ENCODE data around the gene PIGK.

PIGK gene

DNA sequence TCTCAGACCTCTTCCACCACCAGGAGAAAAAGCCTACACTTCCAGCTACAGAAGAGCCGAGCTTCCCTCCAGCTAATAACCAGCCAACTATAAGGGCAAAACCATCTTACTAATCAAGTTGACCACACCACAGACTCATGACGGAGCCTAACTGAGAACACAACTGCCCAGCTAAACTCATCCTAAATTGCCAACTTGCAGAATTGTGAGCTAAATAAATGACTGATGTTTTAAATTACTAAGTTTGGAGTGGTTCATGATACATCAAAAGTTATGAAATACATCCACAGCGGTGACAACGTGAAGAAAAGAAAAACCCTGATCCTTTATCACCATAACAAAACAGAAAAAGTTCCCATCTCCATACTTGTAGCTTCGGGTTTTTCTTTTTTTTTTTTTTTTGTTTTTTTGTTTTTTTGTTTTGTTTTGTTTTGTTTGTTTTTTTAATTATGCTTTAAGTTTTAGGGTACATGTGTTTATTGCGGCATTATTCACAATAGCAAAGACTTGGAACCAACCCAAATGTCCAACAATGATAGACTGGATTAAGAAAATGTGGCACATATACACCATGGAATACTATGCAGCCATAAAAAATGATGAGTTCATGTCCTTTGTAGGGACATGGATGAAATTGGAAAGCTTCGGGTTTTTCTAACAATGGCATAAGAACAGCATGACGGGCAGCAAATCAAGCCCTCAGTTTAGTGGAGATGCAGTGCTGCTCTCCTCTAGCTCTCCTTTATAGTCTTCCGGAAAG, 122.6 kb downstream of the PIGK start:
- no peak for DNase-seq (ENCODE audit: low spot score)

DNA sequence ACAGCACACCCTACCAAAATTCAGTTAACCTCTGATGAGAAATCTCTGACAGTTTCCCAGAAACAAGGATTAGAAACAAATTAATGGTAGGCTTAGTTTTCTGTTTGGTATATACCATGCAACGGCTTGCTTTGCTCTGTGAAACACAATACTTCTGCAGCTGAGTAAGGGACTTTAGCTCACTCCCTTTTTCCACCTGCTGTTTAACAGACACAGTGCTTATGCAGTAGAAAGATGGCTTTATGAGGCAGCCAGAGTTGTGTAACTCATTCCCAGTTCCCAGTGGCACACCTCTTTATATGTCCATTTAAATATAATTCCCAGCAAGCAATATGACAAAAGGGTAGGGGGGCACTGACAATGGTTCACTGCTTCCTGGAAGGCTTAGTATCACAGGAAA, 124.0 kb downstream of the PIGK start:
- DNase-seq (ENCODE audit: low spot score), result no peak

DNA sequence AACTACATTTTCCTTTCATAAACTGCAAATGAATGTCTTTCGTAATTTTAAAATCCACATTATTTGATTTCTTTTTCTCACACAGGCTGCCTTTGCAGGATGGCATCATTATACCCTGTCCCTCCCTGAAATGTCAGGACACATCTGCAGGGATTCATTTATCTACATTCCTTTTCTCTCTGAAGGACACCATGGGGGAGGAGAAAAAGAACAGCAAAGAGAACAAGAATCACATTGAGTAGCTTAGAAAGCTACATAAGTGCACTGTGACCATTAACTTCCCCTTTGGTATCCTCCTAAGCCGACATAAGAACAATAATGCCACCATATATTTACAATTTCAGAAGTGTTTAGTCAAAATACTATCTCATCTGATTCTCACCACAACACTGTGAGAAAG, 129.5 kb downstream of the PIGK start:
- no peak for DNase-seq (ENCODE audit: low spot score)

DNA sequence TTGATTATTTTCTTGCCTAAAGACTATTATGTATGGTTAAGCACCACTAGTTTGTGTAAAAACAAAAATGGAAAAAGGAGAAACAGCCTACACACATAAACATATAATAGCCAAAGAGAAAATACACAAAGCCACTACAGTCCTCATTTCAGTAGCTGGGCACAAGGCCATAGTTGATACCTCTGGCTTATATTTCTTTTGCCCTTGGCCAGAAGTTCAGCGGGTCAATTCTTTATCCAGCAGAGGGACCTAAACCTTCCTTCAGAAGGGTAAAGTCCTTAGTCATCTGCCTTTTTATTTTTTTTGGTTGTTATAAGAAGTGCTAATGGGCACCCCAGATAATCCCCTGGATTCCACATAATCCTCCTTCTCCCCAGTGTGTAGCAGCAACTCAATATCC, 134.1 kb downstream of the PIGK start:
- no peak for DNase-seq (ENCODE audit: low spot score)

DNA sequence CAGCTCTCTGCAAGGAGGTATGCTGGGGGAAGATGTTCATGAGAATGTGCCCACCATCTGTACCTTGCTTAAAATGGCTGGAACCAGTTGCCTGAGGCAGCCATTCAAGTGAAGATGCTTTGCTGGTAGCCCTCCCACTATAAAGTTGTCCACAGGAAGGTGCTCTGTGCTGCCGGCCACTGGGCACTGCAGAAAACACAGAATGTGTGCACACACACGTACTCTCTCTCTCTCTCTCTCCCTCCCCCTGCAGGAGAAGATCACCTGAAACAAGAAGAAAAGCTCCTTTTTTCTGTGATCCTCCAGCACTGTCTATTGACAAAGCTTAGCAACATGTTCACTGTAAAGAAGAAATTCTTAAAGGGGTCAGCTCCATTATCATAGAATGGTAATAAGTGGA, 134.8 kb downstream of the PIGK start:
- no peak for DNase-seq (ENCODE audit: low spot score)

DNA sequence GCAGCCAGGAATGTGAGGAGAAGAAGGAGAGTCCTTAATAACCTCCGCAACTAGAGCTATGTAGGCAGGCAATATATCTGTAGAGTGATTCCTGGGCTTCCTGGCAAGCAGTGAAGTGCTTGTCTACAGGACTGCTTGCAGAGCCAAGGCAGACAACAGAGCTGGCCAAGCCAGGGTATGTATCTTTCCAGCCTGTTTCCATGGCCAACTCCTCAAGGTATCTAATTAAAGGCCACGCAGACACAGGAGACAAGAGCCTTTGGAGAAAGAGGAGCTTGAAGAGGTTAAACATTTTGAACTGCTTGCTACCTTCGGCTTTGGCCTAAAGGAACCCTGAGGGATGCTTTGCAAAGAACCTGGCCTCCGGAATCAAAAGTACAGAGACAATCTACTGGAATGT, 137.4 kb downstream of the PIGK start:
- no peak for DNase-seq (ENCODE audit: low spot score)

DNA sequence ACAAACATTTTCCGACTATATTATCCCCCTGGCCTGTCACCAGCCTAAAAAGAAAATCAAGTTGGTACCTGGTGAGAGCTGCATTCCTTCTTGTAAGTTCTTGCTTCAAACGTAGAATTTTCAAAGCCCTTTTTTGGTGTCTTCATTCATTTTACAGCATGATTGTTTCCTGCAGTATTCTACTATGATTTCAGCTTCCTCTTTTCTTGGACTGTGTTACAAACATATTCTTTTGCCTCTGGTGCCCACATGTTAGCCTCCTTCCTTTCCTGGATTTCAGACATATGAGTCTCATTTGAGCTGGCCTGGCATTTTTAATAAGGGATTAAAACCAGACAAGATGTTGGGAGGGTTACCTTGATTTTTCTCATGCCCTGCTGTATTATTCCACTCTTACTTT, 142.5 kb downstream of the PIGK start:
- no peak for DNase-seq (ENCODE audit: low spot score)

DNA sequence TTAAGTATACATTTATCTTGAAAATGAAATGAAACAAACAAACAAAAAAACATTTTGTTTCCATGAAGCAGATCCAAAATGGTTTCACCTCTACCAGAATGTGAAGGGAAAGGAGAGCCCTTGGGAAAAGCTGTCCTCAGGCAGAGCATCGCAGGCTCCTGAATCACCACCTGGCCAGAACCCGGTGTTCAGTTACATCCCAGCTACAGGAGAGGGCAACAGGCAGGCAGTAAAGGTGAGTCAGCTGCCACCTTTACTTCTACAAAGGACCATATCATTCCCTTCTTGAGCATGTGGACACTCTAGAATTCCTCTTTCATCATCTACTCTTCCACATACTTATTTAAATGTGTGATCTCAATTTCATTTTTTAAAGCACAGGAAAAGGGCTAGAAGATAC, 151.2 kb downstream of the PIGK start:
- no peak for DNase-seq (ENCODE audit: low spot score)

DNA sequence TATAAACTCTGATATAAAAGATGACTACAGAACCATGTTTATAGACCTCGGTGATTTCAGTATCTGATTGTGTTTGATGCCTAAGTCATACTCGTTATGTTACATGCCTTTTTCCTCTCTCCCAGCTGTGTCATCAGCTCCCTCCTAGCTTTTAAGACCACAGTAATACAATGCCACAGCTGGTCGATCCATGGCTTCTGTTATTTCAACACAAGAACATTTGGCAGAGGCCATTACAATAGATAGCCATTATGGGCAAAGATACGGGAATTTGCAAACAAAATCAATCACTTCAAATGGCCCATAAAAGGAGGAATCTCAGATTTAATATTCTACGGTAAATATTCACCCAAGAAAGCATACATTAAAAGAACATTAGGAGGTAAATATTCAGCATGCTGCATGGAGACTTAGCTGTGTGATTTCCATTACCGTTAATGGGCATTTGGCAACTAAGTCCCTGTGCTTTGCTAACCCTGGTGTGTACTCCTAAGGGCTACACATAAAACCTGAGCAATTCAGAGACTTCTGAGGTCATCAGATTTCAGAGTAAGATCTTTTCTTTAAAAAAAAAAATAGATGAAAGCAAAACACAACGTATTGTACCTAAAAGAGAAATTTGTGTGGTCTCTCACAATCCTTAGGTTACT, 153.4 kb downstream of the PIGK start:
- no peak for DNase-seq (ENCODE audit: low spot score)

DNA sequence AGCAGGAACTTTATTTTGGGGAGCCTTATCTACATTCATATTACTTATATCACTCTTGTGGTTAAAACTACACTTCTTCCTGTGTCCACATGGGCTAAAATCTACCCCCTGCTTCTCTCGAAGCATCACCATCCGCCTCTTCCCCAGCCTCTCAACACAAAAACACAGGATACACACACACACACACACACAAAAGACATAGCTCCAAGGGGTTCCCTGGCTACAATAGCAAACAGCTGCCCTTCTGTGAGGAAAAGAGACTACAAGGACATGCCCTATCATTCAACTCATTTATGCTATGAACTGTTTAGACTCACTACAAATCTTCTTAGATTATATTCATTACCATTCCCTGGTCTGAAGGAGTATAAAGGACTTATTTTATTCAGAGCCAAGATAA, 155.0 kb downstream of the PIGK start:
- DNase-seq (ENCODE audit: low spot score), result no peak

DNA sequence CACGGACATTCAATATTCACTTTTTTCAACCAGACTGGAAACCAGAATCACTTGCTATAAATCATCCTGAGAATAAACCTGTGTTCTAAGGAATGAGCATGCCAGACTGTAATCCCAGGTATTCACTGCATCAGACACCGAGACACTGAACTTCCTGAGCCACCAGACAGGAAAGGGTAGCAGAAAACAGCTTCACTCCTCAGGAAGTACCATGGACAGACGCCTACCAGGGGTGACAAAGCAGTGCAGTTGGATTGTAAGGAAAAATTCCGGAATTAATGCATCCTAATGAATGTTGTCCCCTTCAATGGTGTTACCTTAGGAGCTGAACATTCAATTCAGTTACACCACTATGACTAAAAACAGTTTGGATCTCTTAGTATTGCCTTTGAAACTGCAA, 156.1 kb downstream of the PIGK start:
- no peak for DNase-seq (ENCODE audit: low spot score)

DNA sequence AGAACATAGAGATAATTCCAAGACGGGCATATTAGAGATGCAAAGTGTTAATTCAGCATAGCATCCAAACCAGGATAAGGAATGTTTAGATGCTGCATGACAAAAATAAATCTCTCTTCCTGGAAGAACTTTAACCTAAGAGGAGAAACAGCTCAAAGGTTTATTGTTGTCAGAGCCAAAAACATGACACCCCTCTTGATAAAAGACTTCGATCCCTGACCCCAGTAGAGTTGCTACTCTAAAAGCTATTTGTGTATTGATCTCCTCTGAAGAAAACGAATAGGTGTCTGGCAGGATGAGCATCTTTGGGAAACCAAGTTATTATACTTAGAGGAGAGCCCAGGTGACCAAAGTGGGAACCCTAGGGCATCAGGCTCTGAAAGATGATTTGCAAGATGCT, 158.1 kb downstream of the PIGK start:
- no peak for DNase-seq (ENCODE audit: low spot score)

DNA sequence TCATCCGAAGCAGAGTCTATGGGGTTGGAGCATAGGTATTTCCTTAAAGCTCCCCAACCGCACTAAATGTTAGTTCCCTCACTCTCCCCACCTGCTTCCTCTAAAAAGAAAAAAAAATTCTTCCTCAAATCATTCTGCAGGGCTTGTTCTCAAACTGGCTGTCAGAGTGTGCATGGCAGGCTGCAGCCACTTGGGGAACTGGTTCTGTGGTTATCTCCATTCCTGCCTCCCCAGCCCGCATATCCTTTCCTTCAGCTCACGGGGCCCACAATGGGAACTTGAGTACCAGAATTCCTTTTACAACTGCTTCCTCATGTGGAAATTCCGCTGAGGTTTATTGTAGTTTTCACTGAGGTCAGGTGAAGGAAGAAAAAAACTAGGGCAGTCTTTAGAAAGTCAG, 159.2 kb downstream of the PIGK start:
- no peak for DNase-seq (ENCODE audit: low spot score)

DNA sequence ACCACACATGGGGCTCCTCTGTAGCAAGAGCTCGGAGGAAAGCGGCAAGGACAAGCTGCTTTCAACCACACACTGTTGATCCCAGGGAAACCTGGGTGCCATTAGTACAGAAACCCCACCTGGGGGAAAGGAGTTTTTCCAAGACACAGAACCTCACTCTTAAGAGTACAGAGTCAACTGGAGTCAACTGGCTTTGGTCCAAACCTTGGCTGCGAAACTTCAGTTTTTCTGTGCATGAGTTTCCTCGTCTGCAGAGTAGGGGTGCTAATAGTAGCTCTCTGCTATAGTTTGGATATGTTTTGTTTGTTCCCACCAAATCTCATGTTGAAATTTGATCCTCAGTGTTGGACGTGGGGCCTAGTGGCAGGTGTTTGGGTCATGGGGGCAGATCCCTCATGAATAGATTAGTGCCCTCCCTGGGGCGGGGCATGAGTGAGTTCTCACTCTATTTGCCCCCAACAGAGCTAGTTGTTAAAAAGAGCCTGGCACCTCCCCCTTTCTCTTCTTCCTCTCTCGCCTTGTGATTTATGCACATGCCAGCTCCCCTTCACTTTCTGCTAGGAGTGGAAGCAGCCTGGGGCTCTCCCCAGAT, 161.1 kb downstream of the PIGK start:
- DNase-seq (ENCODE audit: low spot score), result no peak

DNA sequence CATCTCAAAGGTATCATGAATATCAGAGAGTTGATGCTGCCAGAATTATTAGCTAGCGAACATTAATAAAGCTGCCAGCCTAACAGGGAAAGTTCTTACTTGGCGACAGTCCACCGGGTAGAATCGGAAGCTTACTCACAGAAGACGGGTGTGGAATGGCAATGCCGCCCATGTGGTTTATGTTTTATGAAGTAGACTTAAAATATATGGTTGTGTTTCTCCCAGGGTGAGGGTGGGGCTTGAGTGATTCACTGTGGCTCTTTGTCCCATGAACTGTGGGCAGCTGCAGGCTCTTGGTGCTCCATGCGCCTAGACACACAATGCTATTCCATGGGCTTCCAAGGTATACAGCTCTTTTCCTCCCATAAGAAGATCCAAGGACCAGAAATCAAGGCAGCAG, 162.7 kb downstream of the PIGK start:
- DNase-seq (ENCODE audit: low spot score), result no peak

DNA sequence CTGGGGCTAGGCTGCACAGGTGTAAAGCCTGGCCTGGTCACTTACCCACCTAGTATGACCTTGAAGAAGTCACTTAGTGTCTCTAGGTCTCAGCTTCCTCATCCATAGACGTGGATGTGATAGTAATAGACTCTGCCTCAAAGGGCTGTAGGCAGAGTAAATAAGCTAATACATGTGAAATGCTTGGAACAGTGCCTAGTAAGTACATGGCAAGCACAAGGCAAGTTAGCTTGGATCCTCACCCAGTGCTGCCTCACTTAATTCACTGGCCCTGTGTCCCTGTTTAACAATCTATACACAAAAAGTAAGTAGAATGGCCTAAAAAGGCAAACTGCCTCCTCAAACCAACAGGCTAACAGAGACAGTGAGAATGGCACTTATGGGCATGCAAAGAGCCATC, 167.8 kb downstream of the PIGK start:
- no peak for DNase-seq (ENCODE audit: low spot score)

DNA sequence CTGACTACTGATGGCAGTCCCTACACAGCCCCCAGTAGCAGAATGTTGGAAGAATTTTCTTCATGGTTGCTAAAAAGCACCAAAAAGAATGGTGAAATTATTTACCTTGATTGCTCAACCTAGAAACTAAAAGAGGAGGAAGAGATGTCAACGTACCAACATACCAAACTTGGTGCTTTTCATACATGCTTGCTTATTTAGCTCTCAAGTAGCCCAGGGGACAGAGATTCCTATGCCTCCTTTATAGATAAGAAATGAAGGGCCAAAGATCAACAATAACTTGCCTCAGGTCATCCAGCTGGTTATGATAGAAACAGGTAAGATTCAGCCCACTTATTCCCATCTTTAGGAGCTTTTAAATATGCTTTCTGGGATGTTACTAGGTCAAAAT, 170.6 kb downstream of the PIGK start:
- no peak for DNase-seq (ENCODE audit: low spot score)

DNA sequence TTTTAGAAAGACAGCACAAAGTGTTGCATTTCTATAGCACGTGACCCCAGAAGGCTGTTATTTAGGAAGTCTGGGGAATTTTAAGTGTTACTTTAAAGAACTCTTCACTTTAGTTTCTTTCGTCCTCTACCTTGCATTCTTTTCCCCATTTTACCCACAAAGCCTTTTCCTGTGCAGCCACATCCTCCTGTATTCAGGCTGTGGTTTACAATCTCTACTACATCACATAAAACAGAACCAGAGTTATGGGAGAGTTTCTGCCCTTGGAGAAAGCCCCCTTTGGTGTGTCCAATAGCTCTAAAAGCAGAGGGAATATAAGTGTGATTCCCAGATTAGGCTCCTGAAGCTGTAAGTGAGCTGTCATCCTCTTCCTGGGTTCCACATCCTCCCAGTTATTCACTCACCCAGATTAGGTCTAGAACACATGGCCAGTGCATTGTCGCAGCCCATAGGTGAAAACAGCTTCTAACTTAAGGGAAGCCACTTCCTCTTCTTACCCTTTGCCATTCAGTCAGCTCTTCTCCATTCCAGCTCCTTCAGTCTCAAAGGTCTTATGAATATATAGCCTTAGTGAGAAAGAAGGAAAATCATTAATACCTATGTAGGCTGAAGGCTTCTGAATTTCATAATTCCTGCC, 171.1 kb downstream of the PIGK start:
- DNase-seq (ENCODE audit: low spot score), result no peak

DNA sequence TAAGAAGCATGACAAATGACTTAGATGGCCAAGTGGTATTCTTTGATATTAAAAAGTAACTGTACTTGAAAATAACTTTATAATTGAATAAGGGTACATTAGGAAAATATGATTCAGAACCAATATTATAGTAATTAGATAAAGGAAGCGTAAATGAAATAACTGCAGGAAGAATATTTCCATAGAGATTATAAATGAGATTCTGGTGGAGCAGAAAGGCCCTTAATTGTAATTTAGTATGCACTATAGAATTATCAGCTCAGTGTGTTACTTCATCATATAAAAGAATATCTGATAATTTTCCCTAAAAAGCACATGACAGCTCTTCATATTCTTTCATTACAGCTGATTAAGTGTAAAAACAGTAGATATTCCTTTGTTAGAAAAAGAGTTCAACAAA, 171.7 kb downstream of the PIGK start:
- no peak for DNase-seq (ENCODE audit: low spot score)

DNA sequence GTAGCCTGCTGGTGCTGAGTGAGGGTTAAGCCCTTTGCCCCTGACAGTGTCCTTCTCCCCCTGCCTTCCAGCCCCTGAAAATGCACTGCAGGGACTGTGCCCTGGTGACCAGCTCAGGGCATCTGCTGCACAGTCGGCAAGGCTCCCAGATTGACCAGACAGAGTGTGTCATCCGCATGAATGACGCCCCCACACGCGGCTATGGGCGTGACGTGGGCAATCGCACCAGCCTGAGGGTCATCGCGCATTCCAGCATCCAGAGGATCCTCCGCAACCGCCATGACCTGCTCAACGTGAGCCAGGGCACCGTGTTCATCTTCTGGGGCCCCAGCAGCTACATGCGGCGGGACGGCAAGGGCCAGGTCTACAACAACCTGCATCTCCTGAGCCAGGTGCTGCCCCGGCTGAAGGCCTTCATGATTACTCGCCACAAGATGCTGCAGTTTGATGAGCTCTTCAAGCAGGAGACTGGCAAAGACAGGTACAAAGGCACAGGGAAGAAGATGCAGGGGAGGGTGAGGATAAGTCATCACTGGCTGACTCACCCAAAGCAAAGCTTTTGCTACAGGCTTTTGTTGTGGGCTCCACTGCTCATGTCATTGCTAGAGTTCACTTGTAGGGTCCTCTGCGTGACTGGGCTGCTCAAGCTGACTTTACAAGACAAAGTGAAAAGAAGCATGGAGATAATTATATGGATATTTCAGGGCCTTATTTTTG, 174.9 kb downstream of the PIGK start:
- no peak for DNase-seq (ENCODE audit: low spot score)

DNA sequence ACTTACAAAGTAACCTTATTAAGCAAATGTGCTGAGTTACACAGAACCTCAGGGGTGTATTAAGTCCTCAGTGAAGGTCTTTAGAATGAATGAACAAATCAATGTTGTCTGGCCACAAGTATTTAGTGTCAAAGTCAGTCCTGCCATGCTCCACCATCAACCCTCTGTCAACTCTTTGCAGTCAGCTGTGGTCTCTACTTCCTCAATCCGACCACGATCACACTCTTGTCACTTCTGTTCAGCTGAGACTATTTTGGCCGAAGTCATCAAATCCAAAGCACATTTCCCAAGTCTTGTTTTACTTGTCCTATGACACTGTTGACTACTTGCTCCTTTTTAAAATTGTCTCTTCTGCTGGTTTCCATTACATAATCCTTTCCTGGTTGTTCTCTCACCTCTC, 178.4 kb downstream of the PIGK start:
- DNase-seq (ENCODE audit: low spot score), result no peak

DNA sequence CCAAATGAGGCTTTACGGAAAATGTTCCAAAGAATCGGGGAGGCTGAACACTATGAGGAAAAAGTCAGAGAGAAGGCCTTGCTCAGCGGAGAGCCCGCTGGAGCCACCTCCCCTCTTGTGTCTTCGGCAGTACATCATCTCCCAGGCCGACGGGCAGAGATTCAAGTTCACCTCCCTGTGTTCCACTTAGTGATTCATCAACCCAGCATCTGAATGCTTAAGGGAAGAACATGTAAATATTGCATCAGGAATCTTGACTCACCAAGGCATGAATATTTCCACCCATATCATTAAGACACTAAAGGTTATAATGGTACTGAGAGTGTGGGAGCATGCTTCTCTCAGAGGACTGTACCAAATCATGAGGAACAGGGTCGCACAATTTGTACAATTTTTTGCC, 179.5 kb downstream of the PIGK start:
- DNase-seq (ENCODE audit: low spot score), result no peak

DNA sequence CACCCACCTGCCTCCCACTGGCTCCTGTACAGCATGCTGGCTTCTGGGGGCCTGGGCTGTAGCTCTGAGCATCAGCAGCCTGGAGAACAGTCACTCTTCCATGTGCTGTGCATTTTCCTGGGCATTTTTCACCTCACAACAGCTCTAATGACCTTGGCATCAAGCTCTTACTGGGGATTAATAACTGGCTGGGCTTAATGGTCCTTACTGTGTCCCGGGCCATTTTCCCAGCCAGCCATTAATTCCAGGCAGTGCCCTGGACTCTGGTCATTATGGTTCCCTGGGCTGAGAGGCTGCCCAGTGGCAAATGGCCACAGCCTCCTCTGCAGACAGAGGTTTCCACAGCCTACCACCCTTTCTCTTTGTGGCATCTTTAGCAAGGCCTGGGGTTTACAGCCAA, 180.1 kb downstream of the PIGK start:
- no peak for DNase-seq (ENCODE audit: low spot score)

Data from left forelimb (tissue), 1 donor.